NCI-H187 treated with DMSO at 0.1 percent for 48 hours (cell line): ENCODE data around the gene MAPK8IP2.
"Not testable (repeated sequence)": the region's sequence is repeated elsewhere in the genome, so short reads cannot be mapped to it uniquely, and the experiment has no call there.

Experiments used
- DNase-seq: peaks from one replicate; lab custom pipeline; 2025; lab: John Stamatoyannopoulos, UW

The MAPK8IP2 gene

DNA sequence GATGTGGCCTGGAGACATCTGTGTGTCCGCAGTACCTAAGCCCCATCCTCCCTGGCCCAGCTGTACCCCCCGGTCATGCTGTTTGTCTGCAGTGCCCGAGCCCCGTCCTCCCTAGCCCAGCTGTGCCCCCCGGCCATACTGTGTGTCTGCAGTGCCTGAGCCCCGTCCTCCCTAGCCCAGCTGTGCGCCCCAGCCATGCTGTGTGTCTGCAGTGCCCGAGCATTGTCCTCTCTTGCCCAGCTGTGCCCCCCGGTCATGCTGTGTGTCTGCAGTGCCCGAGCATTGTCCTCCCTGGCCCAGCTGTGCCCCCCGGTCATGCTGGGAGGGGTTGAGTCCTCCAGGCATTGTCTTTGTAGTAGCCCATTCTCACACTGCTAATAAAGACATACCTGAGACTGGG is 35.0 kb downstream of the MAPK8IP2 start:
- no peak for DNase-seq

GRCh38 chr22:50640296-50640695 is 39.7 kb downstream of the MAPK8IP2 start:
- DNase-seq: not testable (repeated sequence)

- no peak for DNase-seq
Measured at GRCh38 chr22:50640857-50641647, 40.5 kb downstream of the MAPK8IP2 start.

- DNase-seq: no peak
Measured at GRCh38 chr22:50641696-50642607, 41.4 kb downstream of the MAPK8IP2 start.

- not testable (repeated sequence) for DNase-seq
Measured at GRCh38 chr22:50643021-50643820, 42.6 kb downstream of the MAPK8IP2 start.

DNA sequence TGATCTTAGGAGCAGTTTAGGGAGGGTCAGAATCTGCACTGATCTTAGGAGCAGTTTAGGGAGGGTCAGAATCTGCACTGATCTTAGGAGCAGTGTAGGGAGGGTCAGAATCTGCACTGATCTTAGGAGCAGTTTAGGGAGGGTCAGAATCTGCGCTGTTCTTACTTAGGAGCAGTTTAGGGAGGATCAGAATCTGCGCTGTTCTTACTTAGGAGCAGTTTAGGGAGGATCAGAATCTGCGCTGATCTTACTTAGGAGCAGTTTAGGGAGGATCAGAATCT is 43.2 kb downstream of the MAPK8IP2 start:
- not testable (repeated sequence) for DNase-seq

- no peak for DNase-seq
Measured at GRCh38 chr22:50653256-50653655, 52.7 kb downstream of the MAPK8IP2 start.

- not testable (repeated sequence) for DNase-seq
Measured at GRCh38 chr22:50654664-50655063, 54.1 kb downstream of the MAPK8IP2 start.

- no peak for DNase-seq
Measured at GRCh38 chr22:50656122-50657070, 55.8 kb downstream of the MAPK8IP2 start.

DNA sequence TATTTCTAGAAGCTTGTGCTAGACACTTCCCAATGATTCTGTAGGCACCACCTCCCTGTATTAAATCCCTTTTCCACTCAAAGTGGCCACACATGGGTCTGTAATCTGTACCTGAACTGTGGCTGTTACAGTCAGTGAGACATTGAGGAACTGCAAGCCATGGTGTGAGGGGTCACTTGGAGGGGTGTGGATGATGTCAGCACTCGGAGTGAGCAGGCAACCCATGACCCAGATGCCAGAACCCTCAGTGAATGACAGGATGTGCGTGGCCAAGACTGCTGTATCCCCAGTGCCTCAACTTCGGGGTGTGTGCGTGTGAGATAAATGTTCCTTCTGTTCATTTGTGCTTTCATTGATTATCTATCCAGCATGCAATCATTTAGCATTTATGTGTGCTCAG is 57.3 kb downstream of the MAPK8IP2 start:
- no peak for DNase-seq

GRCh38 chr22:50659711-50660110 is 59.1 kb downstream of the MAPK8IP2 start:
- DNase-seq: not testable (repeated sequence)

- no peak for DNase-seq
Measured at GRCh38 chr22:50660306-50660705, 59.7 kb downstream of the MAPK8IP2 start.
